Epithelial cell of proximal tubule (primary cell): Measurements from ENCODE around the gene DISP2. TPM values are rescaled to one million over a fixed set of nuclear protein-coding genes. Genes with fewer than 3 reads are reported as not detected.

Experiments used
- DNase-seq: peaks from one replicate; pipeline ENCODE4 v3.0.0-alpha.2; 2011; ENCODE audit warnings: low read depth
- H3K4me3 ChIP-seq: 2 replicates; pipeline ENCODE4 v1.5.1; 2011; ENCODE audit warnings: low read depth, mild to moderate bottlenecking, low read length
- CTCF ChIP-seq: conservative IDR thresholded peaks from 2 replicates; pipeline ENCODE4 v1.5.1; 2012; ENCODE audit warnings: low read depth, mild to moderate bottlenecking, low read length
- total RNA-seq: library from RNA; depleted of rRNA; stranded (reverse); fragments of >200 nt; gene quantifications from 2 replicates; pipeline ENCODE4 v1.2.3, GENCODE V29; 2015

The DISP2 gene
- total RNA-seq, 1 donor from 2014 or later, result 0.40 TPM

GRCh38 chr15:40328176-40328575, 29.8 kb upstream of the DISP2 start:
- H3K4me3 ChIP-seq, result no peak overlapping the region
- DNase-seq, result no peak

GRCh38 chr15:40328751-40329150, 29.3 kb upstream of the DISP2 start:
- DNase-seq, result no peak
- no peak overlapping the region for H3K4me3 ChIP-seq
- TF ChIP-seq CTCF, result no peak

More at GRCh38 chr15:40328176-40328575, 29.8 kb upstream of the DISP2 start:
- TF ChIP-seq CTCF, result no peak

GRCh38 chr15:40329804-40330203, 28.2 kb upstream of the DISP2 start:
- TF ChIP-seq CTCF, result no peak
- DNase-seq, result no peak
- no peak overlapping the region for H3K4me3 ChIP-seq

- H3K4me3 ChIP-seq, result no peak overlapping the region
- DNase-seq, result no peak
- TF ChIP-seq CTCF, result no peak
These were observed 27.6 kb upstream of the DISP2 start for GRCh38 chr15:40330368-40330836.

GRCh38 chr15:40331026-40331425, 27.0 kb upstream of the DISP2 start:
- no peak for DNase-seq
- TF ChIP-seq CTCF, result no peak
- H3K4me3 ChIP-seq, result no peak overlapping the region

- no peak for TF ChIP-seq CTCF
- DNase-seq, result no peak
These were observed 26.4 kb upstream of the DISP2 start for GRCh38 chr15:40331637-40332036.

GRCh38 chr15:40332113-40332781, 25.8 kb upstream of the DISP2 start:
- TF ChIP-seq CTCF, result no peak
- no peak for DNase-seq
- no peak overlapping the region for H3K4me3 ChIP-seq

More at GRCh38 chr15:40331637-40332036, 26.4 kb upstream of the DISP2 start:
- H3K4me3 ChIP-seq, result no peak overlapping the region
